ENCODE measurements around the gene PGP.
"Not testable (repeated sequence)": the region's sequence is repeated elsewhere in the genome, so short reads cannot be mapped to it uniquely, and the experiment has no call there.

PGP gene

DNA sequence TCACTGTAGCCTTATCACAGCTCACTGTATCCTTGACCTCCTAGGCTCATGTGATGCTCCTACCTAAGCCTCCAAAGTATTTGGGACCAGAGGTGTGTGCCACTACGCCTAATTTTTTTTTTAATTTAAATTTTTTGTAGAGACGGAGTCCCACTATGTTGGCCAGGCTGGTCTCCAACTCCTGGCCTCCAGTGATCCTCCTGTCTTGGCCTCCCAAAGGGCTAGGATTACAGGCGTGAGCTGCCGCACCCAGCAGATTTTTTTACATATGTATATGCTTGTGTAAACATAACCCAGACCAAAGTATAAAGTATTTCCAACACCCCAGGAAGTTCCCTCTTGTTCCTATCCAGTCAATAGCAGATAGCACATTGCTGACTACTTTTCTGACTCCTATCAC lies 1.7 kb upstream of the PGP start:
- DNase-seq (ENCODE audit: low spot score) = no peak

DNA sequence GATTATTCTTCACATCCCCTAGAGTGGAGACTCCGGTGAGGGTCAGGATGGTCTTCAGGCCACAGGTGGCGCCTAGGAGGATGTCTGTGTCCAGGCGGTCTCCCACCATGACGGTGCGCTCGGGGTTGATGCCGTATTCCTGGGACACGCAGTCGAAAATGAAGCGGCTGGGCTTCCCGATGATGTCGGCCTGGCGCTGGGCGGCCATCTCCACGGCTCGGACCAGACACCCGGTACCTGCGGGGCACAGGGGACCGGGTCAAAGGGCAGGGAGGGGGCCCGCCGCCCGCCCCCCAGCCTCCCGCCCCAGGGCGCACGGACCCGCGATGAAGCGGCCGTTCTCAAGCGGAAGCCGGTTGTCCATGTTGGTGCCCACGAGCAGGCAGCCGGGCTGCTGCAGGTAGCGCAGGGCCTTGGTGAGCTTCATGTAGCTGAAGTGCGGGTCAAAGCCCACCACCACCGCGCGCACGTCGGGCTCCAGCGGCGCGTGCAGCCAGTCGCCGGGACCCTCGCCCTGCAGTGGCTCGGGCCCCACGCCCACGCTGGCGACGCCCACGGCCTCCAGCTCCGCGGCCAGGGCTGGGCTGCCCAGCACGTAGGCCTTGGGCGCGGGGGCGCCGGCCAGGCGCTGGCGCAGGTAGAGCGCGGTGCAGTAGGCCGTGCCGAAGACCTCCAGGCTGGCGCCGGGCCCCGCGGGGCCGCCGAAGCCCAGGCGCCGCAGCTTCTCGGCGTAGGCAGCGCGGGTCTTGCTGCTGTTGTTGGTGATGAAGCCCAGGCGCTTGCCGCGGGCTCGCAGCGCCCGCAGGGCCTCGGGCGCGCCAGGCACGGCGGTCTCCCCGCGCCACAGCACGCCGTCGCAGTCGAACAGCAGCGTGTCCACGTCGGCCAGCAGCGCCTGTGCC lies 572 bp downstream of the PGP start:
- no peak for DNase-seq (ENCODE audit: low spot score)

DNA sequence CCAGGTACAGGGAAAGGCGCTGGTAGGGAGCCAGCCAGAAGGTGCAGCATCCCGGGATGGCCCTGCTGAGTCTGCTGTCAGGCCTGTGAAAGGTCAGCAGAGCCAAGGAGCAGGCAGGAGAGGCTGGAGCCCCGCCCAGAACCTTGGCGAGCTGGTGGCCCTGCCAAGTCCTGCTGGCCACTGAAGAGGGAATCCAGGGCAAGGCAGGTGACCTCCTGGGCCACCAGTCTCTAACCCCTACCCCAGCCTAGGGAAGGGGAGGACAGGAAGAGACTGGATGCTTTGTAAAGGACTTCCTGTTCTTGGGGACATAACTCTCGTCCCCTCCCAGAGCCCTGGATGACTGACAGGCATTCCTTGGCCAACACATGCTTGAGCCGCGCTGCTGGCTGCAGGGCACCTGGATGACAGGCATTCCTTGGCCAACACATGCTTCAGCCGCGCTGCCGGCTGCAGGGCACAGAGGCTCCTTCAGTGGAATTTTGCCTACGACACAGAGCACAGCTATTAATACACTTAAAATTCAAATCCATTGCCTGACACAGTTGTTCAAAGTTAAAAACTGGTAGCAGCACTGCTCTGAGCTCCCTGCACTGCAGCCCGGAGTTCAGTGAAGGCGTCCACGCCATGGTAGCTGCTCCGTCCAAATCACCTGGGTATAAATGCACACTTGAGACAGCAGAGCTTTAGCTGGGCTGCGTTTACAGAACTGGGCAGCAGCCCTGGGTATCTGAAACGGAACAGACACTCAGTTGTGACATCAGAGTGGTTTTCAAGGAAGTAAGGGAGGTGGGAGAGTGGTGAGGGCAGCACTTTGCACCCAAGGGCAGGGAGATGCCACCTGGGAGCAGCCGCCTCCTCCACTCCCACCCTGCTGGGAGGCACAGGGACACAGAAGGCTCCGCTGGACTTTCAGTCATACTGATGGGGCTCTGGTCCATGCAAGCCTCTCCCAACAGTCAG lies 2.0 kb downstream of the PGP start:
- DNase-seq (ENCODE audit: low spot score) = no peak

DNA sequence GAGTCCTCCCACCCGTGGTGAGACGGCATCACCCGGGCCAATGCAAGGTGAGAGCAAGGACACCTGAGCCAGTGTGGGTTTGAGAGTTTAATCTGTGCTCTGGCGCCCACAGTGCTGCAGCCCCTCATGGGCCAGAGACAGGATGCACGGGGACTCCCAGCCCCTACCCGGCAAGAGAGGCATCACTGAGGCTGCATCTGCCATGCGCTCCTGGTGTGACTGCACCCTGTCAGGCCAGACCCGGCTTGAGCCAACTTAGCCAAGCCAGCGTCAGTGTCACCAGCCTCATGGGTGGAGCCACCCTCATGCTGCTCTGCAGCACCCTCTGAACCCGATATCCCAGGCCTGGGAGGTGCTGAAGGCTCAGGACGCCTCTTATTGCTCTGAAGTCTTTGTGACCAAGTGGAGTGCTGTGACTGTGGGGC lies 2.7 kb downstream of the PGP start:
- DNase-seq (ENCODE audit: low spot score) = no peak

DNA sequence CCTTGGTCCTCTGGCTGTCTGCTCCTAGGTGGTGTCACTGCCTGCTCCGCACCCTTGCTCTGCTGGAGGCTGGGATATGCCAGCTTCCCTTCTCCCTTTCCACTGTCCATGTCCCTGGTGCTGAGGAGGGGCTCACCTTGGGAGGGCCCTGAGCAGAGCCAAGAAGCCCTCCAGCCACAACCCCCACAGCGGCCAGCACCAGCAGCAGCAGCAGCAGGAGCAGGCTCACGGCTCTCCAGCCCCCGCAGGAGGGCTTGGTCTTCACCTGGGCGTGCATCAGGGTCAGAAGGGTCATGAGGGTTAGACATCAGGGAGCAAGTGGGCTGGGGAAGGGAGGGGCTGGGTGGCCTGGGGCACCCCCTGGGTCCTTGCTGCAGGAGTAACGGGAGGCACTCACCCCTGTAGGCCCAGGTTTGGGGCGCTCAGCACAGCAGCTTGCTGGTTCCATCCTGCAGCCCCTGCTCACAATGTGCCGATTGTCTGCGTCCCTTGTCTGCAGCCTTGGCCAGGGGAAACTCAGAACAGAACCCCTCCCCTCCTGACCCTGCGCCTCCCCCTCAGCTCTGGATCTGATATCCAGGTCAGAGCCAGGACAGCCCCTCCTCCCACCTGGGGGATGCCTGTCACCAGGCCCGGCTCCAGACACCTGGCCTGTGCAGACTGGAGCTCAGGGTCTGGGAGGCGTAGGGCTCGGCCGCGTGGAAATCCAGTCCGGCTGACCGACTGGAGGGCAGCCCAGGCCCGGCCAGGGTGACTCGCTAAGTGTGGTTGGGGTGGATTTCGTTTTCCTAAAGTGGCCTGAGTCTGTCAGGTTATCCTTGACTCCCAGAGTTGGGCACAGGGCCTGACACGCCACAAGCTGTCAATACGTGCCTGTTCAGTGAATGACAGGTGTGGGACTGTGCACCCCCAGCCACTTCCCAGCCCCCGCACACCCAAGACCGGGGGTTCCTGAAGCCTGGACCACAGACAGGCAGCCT lies 4.0 kb downstream of the PGP start, which contains the start of gene BRICD5:
BRICD5 (minus strand) TSS at position 478 of the 980 bp plus-strand sequence; CDS start at position 448, 30 bp downstream.
- peak; percentile 48 for DNase-seq (ENCODE audit: low spot score)

DNA sequence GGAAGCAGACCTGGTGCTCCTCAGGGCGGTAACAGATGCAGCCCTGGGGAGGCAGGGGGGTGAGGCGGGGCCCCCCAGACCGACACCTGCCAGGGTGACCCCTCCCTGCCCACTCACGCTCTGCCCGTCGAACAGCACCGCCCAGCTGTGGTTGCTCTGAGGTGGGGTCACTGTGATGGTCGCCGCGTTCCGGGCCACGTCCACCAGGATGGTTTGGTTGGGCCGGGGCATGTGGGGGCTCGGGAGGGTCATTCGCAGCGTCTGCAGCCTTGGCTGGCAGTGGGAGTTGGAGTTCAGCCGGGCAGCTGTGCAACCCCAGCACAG lies 4.7 kb downstream of the PGP start:
- DNase-seq (ENCODE audit: low spot score) = no peak

DNA sequence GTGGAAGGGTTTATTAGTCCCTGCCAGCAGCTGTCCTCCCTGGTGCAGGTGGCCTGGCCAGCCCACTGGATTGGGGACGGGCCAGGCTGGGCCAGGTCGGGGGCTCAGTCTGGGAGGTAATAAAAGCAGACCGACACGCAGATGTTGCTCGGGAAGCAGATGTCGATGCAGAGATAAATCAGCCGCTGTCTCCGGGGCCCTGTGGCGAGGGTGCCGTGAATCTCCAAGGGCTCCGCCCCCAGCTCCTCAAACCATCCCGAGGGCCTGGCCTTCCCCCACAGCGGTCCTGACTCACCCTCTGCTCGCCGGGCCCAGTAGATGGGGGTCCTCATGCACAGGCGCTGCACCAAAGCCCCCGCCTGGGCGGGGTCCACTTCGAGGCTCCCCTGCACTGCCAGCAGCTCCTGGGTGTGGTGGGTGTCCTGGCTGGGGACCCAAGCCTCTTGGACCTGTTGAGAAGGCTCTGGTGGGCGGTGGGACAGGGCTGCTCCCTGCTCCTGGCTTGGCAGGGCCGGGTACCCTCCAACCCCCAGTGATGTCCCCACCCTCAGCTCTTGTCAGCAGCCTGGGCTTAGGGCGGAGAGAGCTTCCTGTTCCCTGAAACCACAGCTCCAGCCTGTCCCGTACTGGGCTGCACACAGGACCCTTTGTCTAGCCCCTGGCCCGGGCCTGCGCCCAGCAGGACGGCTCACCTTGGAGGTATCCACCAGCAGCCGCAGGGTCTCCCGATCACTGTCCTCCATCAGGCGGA lies 5.2 kb downstream of the PGP start:
- no peak for DNase-seq (ENCODE audit: low spot score)

DNA sequence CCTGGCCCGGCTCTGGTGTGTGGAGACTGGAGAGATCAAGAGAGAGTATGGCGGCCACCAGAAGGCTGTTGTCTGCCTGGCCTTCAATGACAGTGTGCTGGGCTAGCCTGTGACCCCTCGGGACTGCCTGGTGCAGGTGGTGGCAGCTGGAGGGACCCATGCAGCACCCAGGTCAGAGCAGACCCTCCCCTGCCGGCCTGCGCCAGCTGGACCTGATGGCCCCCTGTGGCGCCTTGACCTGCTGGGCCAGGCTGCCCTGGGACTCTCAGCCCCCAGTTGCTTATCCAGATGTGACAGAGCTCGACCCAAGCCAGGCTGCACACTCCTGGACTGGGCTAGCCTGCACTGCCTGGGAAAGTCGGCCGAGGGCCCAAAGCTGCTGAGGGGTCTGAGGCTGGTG lies 5.9 kb downstream of the PGP start:
- no peak for DNase-seq (ENCODE audit: low spot score)

DNA sequence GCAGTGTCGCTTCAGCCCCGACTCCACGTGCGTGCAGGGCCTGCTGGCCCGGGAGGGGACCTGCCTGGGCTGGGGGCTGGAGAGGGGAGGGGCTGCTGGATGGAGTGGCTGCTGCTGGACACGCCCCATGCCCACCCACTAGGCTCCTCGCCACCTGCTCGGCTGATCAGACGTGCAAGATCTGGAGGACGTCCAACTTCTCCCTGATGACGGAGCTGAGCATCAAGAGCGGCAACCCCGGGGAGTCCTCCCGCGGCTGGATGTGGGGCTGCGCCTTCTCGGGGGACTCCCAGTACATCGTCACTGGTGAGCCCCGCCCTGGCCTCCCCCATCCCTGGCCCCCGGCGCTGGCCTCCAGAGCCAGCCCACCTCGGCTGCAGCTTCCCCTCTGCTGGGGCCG lies 6.3 kb downstream of the PGP start:
- DNase-seq (ENCODE audit: low spot score) = no peak

DNA sequence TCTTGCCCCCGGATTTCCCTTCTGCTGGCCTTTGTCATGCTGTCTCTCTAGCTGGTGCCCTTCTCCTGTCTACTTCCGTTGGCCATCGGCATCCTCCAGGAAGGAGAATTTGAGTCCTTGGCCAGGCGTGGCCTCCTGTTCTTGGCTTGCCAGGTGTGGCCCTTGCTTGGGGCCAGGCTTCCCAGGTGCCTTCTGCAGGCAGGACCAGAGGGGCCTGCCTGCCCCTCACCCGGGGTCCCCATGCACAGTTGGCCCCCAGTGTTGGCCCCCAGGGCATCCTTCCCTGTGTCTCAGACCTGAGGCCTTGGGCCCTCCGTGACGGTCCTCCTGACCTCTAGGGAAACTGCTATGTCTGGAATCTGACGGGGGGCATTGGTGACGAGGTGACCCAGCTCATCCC lies 6.8 kb downstream of the PGP start:
- DNase-seq (ENCODE audit: low spot score) = no peak

DNA sequence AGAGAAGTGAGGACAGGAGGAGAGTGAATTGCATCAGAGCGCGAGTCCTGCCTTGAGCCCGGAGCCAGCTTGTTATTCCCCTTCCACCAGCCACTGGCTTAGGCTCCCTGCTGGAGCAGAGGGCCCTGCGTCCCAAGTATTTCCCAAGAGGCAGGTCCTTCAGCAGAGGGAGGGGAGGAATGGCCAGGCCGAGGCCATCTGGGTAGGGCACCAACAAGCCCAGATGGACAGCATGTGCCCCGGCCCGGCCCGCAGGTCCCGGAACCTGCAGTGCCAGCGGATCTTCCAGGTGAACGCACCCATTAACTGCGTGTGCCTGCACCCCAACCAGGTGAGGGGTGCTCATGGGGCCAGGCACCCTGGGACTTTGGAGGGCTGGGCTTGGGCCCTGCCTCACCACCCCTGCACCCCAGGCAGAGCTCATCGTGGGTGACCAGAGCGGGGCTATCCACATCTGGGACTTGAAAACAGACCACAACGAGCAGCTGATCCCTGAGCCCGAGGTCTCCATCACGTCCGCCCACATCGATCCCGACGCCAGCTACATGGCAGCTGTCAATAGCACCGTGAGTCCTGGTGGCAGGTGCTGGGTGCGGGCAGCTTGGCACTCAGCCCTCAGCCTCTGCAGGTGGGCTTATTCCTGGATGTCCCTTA lies 7.7 kb downstream of the PGP start:
- DNase-seq (ENCODE audit: low spot score) = no peak

DNA sequence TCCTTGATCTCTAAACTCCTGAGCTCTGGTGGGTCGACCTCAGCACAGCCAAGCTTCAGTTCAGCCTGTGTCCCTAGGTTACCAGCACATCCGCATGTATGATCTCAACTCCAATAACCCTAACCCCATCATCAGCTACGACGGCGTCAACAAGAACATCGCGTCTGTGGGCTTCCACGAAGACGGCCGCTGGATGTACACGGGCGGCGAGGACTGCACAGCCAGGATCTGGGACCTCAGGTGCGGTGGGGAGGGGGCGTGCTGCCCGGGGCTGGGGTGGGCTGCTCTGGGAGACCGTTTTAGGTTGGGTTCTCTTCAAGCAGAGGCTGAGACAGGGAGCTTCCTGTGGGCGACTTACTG lies 8.2 kb downstream of the PGP start:
- DNase-seq (ENCODE audit: low spot score) = no peak

DNA sequence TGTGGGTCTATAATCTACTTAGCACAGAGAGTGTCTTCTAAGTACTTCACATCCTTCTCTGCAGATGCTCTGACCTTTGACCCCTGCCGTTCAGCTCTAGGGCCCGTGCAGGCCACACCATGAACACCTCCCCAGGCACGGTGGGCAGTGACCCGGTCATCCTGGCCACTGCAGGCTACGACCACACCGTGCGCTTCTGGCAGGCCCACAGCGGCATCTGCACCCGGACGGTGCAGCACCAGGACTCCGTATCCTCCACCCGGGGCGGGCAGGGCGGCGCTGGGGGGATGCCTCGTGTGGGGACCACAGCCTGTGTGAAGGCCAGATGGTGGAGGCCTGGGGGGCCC lies 8.7 kb downstream of the PGP start:
- no peak for DNase-seq (ENCODE audit: low spot score)

DNA sequence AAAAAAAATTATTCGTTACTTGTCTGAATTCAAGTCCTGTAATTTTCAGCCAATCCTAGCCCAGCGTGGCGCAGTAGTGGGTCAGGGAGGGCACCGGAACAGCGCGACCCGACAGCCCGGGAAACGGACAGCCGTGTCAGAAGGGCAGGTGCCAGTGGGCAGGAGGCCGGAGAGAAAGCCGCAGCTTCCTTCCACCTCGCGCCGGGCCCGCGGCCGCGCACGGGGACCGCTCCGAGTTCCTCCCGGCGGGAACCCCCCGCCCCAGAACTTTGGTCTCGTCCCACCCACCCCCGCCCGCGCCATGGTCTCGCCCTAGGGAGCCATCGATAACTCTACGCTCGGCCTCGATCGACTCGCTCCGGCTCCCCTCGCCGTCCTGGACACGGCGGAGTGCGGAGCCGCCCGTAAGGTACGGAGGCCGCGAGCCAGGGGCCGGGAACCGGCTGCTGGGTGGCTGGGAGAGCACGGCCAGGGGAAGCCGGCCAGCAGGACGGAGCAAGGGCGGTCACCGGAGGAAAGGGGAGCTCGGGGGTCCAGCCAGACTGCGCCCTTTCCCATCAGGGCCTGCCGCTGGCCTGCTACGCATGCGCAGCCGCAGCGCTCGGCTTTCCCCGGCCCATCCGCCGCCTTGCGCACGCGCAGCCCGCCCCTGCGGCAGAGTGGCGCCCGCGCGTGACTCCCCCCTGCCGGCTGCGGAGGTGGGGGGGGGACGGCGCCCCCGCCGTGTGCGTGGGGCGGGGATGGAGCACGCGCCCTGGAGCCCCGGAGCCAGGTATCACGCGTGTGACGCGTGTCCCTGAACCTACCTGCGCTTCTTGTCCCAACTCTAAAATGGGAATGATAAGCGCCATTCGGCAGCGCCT lies 9.3 kb downstream of the PGP start, which contains the start of gene MLST8:
MLST8 (plus strand) TSS at position 351 of the 863 bp plus-strand sequence. CDS start 632 bp downstream, outside the sequence.
- peak; percentile 100 for DNase-seq (ENCODE audit: low spot score)

DNA sequence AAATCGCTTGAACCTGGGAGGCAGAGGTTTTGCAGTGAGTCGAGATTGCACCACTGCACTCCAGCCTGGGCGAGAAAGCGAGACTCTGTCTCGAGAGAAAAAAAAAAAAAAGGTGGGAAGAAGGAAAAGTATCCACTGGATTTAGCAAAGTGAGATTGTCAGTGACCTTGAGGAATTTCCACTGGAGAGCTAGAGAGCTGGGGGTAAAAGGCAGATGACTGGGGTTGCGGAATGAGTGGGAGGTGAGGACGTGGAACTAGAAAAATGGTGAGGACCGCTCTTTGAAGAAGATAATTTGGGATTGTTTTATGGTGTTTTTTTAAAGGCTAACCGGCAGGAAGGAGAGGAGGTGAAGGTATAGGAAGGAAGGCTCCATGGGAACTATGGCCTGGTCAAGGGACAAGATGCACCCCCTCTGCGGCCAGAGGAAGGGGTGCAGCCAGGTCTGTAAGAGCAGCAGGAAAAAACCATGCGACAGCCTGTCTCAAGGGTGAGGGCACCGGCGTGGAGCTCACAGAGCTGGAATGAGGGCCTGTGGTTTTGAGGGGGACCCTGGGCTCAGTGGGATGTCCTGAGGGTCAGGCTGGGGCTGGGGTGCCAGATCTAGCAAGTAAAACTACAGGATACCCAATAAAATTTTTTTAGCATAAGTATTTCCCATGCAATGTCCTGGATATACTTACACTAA lies 10.1 kb downstream of the PGP start:
- no peak for DNase-seq (ENCODE audit: low spot score)

DNA sequence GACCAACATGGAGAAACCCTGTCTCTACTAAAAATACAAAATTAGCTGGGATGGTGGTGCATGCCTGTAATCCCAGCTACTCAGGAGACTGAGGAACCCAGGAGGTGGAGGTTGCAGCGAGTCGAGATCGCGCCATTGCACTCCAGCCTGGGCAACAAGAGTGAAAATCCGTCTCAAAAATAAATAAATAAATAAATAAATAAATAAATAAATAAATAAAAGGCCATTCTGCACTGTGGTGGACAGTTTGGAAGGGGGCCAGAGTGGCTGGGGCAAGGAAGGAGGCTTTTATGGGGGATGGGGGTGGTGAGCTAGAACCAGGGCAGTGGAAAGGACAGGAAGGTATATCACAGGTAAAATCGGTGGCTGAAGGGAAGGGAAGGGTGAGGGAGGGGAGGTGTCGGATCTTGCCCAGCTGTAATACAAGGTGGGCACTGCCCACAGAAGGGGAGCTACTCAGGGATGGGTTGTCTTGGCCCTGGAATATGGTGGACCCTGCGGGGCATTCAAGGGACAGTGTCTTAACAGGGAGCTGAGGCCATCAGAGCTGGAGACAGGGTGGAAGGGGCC lies 11.4 kb downstream of the PGP start:
- DNase-seq (ENCODE audit: low spot score) = not testable (repeated sequence)

DNA sequence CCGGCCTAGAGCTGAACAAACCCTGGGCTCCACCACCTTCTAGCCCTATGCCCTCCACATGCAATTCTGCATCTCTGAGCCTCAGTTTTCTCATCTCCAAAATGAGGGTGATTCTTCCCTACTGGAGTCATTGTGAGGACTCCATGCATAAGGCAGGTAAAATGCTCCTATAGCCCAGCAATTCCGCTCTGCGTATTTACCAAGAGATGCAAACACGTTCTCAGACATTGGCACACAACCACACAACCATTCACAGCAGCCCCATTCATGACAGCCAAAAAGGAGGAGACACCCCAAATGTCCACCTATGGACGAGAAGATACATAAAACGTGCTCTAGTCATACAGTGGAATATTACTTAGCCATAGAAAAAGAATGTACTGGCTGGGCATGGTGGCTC lies 14.3 kb downstream of the PGP start:
- no peak for DNase-seq (ENCODE audit: low spot score)

DNA sequence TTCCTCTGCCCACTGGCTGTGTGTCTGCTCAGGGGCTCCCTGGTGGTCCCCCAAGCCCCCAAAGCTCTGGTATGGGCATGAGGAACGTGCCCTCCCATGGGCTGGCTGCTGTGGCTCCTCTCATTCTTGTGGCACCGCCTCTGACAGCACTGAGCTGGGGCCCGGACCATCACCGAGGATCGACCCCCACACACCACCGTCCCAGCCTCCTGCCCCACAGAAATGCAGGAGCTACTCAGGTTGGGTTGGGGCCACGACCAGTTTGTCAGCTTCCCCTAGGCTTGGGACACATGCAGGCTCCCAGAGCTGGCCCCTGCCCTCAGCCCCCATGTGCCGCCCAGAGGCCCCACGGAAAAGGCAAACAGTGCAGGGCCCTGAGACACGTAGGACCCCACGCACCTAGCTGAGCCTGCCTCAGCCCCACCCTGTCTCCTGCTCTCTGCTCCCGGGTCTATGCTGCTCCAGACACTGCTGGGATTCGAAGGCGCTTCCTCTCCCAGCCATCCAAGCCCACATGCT lies 15.0 kb downstream of the PGP start:
- no peak for DNase-seq (ENCODE audit: low spot score)
